ENCODE data around the gene SLC24A3.

The SLC24A3 gene

DNA sequence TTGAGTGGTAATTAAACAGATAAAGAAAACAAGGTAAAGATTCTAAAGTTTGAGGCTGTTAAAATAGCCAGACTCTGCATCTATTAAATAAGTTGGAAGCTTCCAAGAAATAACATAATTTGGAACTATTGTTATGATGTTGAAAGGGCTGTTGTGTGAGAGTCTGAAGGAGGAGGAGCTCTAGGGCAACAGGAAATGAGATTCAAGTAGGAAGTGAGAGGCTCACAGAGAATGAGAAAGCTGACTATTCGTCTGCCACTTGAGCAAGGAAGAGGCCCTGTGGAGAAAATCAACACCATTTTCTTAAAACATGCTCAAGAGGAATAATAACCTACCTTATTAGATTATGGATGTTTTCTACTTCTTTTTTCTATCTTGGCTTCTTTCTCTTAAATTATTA is 185.2 kb downstream of the SLC24A3 start:
- no peak for DNase-seq

DNA sequence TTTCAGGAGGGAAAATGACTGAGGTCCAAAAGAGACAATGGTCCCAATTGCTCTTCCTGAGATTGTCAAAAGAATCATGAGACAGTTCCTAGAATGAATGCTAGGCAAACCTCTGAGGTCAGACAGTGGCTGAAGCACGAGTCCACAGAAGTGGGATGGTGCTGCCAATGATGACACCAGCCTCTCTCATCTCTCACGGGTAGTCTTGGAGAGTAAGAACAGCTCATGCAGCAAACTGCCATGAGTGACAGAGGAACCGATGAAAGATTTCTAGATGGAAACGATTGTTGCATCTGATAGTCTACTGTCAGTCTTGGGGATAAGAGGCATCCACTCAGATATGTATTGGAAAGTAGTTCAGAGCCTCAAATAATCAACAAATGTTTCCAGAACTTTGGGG is 188.7 kb downstream of the SLC24A3 start:
- DNase-seq = no peak

DNA sequence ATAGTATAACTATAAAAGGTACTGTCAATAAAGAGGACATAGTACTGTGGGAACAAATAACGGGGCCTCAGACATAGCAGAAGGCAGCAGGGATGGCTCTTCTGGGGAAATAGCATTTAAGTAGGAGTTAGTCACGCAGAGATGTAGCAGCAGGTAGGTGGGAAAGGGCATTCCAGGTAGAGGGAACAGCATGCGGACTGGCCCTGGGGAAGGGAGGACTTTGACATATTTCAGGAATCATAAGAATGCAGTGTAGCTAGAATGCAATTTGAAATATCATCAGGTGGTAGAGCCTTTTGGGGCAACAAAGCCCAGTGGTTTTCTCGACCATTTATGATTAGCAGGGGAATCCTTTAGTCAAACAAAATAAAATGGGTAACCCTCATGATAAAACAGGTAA is 191.1 kb downstream of the SLC24A3 start:
- no peak for DNase-seq

DNA sequence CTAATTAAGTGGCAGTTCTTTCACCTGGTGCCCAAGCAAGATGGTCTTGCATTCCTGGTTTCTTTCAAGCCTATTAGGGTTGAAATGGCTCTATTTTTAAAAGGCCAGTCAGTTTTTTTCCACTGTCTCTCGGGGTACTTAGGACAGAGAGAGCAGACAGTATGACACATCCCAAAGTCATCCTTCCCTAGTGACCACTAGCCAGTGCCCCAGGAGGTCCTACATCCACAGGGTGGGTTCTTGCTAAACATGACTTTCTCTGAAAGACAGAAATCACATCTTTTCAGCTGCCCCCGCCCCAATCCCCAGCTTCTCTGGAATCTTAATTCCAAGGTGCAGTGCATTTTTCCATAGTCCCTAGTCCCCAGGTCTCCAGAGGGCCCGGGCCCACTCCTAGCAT is 192.4 kb downstream of the SLC24A3 start:
- no peak for DNase-seq

DNA sequence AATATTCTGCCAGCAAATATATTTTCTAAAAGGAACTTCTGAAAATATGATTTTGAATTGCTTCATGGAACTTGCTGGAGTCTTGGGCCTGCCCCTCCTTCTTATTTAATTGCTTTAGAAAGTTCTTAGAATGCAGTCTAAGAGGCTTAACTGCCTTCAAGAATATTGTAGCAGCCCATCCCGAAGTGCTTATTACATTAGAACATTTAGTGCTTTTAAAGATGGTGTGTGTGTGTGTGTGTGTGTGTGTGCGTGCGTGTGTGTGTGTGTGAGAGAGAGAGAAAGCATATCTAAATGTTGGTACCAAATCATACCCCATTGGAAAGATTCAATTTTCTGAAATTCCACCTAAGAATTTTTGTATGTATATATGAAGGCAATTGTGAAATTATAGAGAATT is 193.5 kb downstream of the SLC24A3 start:
- DNase-seq = no peak

DNA sequence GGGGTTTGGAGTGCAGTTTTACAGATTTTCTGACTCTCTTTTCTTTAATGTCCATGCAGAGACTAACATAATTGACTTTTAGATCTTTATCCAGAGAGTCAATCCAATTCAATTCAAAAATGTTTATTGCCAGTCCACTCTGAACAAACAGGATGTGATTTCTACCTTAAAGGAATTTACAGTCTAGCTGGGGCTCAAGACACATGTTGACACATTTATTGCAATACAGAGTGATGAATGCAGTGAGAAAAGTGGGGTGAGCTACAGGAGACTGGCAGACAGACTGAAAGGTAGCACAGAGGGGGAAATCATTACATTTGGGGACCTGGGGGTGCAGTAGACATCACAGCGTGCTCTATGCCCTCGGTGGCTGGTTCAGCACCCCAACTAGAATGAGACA is 193.9 kb downstream of the SLC24A3 start:
- no peak for DNase-seq

DNA sequence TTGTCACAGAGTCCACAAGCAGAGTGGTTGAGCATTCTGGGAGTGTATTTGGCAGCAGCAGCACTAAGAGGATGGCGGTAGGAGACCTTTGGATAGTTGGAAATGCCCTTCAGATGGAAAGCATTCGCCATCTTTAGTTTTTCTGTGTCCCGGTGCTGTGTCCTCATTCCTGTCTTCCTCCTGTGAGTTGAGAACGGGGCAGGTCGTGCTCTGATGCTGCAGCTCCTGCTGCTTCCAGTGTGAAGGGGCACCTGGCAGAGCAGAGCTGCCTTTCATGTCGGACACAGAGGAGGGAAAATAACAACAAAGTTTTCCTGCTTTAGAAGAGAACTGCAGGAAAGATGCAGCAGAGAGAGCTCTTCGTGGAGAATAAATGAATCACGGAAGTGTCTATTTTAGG is 194.8 kb downstream of the SLC24A3 start:
- no peak for DNase-seq

DNA sequence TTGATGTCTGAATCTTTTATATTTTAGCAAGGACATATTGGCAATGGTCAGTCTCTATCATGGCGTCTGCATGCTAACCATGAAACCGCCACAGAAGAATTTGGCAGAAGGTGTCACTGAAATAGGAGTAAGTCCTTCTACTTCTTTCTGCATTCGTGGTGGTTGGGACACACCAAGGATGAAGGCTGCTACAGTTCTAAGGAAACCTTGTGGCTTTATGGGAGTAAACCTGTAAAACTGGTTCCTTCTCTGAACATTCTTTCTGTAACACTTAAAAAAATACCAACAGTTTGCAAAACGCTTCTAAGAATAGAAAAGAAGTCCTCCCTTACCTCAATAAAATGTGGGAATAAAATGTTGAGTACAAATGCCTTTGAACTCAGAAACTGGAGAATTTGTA is 195.3 kb downstream of the SLC24A3 start:
- no peak for DNase-seq

DNA sequence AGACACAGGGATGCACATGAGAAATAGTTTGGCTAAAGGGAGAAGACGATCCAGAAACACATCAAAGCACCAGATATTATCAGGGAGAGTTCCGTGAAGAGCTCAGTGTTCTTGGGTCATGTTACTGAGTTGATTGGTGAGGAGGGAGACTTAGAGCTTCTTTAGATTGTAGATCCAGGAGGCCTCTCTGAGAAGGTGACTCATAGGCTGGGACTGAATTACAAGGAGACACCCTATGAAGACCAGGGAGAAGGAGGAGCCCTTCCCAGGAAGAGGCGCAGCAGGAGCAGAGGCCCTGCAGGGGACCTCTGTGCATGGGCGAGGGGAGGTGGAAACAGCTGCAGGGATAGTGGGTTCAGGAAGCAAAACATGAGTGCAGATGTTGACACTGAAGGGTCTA is 196.5 kb downstream of the SLC24A3 start:
- DNase-seq = no peak

DNA sequence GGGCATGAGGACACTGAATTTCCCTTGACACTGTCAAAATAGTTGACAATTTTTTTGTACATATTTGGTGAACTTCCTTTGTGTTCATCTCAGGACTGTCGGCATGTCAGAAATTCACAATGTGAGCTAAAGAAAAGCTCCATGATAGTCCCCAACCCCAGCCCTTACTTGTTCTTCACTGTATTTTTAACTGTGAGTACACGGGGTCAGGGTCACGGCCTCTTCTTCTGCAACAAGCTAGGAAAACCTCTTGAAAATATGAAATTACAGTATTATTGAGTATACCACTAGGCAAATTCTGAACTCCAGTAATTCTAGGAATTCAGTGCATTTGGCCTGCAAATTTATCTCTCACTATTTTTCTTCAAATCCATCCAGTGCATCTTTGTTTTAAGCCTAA is 199.4 kb downstream of the SLC24A3 start:
- no peak for DNase-seq

DNA sequence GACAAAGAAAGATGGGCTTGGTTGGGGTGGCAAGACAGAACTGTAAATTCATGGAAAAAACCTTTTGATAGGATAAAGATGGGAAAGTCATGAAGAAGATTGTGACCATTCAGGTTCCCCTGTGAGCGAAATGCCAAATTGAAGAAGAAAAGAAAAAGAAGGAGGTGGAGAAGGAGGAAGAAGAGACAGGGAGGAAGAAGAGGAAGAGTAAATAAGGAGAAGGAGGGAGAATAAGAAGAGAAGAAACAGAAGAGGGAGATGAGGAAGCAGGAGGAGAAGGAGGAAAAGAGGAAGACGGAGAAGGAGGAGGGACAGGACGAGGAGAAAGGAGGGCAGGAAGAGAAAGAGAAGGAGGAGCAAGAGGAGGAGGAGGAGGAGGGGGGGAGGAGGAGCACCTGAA is 199.8 kb downstream of the SLC24A3 start:
- no peak for DNase-seq

DNA sequence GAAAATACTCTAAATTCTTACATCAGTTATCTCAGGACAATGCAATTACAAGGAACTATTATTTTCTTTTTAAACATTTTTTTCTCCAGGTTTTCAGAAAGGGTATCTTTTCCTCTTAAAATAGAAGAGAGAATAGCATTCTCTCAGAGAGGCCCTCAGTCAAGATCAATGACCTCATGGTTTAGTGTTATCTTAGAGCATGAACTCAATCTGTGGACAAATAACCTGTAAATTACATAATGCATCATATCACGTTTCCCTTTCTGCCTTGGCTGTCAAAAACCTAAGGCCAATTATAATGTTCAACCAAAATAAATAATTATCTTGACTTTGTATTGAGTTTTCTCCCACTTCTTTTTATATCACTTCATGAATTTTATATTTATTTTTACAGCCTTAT is 202.2 kb downstream of the SLC24A3 start:
- DNase-seq = no peak

DNA sequence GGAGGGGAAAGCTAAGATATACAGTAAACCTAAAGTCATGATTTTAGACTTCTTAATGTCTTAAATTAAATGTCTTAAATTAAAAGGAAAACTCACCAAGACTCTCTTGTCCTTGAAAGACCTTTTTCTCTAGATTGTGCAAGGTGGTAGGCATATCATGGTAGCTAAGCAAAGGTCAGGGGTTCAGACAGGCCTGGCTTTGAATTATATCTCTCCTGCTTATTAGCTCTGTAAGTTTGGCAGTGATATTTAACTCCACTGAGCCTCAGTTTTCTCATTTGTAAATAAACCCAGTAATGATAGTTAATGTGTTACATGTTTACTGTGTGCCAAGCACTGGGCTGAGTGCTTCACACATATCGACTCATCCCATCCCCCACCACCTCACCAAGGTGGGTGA is 203.3 kb downstream of the SLC24A3 start:
- no peak for DNase-seq

DNA sequence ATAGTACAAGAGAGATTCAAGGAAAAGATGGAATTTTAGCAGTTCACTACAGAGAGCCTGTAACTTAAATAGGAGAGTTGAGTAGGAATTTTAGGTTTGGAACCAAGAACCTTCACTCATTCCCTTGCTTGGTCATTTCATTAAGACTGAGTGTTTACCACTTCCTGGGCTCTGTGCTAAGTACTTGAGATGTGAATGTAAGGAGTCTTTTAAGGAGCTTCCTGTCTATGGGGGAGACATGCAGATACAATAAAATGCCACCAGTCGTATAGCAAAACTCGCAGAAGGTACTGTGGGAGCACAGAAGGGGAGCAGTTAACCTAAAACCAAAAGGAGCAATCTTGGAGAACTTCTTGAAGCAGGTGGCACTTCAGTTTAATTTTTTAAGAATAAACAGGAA is 204.2 kb downstream of the SLC24A3 start:
- no peak for DNase-seq

DNA sequence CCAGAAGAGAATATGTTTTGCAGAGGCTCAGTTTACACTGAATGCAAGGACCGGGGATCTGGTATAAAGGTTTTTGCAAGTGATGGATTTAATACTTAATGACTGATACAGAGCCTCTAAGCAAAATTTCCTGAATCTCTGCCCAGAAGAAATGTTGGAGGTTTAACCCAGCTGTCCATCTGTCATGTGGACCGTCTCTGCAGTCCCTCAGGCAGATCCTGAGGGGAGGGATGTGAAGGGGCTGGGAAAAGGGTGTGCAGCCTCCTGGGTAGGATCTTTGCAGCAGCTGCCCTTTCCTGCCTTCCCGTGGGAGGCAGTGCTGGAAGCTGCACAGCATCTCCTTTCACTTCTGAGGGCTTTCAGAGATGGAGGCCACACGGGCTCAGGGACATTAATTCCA is 207.0 kb downstream of the SLC24A3 start:
- DNase-seq = no peak

DNA sequence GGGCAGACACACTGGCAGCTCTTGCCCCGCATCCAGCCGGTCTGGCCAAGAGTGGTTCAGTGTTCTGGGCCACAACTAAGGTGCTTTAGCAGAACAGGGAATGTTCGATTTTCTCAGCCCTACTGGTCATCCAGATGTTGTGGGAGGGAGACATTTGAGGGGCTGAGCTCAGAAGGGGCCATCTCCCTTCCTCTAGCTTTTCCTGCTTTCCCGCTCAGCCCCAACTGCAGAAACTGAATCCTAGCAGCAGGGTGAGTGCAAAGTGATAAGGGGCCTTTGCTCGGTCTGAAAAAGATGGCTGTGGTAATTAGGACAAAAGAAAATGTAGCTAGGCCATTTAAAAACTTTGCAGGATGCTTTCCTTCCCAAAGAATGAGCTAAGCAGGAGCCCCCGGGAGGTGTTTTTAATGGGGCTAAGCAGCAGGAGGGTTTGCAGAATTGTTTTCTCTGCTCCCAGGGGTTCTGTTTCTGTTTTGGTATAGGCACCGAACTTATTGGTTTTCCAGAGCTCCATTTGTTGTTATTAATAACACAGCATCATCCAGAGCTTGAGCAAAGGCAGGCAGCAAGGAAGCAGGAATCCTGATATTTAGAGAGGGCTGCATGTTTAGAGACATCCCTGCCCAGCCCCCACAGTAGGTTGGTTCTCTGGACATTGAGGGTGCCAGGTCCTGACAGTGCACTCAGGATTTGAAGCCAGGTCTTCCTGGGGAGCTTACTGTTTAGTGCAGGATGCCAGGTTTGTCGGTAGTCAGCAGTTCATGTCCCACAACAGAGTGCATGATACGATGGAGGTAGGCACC is 210.9 kb downstream of the SLC24A3 start:
- no peak for DNase-seq

DNA sequence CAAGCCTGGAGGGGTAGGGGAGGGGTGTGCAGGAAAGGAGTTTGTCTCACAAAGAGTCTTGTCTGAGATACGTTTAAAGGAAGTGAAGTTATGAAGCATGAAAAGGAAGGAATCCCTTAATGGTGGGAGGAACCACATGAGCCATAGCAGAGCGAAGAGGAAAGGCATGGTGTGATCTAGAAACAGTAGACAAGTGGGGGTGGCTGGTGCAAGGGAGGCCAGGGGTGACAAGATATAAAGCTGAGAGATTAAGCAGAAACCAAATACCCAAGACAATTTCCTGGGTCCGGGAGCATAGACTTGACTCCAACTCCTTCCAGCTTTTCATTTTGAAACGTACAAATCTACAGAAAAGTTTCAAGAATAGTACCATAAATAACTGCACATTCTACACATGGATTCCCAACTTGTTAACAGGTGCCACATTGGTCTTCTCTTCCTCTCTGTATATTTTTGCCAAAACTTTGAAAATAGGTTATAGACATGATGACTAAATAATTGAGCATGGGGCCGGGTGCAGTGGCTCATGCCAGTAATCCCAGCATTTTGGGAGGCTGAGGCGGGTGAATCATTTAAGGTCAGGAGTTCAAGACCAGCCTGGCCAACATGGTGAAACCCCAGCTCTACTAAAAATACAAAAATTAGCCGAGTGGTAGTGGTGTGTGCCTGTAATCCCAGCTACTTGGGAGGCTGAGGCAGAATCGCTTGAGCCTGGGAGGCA is 211.6 kb downstream of the SLC24A3 start:
- no peak for DNase-seq

DNA sequence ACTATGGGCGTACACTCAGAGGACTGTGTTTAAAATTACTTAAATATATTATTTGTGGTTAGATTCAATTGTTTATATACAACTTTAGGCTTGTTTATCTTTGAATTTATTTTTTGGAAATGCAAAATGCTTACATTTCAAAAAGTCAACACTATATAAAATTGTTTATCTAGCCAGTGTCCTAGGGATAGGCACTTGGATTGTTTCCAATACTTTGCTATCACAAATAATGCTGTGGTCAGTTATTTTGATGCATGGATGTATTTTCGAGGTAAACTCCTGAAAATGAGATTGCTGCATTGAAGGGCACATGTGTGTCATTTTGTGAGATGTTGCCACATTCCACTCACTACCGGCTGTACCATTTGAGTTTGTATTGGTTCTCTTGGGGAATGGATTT is 213.9 kb downstream of the SLC24A3 start:
- DNase-seq = no peak

DNA sequence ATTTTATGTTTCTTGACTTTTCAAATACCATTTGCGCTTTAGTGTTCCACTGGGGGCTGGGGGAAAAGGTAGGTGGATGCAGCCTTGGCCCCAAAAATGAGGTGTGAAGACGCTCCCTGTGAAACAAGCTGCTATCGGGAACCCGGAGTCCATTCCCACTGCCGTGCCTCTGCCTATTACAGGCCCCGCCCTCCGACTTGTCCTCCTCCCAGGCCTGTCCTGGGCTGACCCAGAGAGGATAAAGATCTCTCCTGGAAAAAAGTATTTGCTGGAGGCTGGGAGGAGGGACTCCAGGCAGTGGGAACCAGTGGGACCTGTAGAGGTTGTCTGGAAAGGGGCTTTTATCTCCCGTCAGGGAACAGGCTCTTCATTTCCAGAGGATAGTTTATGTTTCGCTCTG is 215.0 kb downstream of the SLC24A3 start:
- DNase-seq = no peak

DNA sequence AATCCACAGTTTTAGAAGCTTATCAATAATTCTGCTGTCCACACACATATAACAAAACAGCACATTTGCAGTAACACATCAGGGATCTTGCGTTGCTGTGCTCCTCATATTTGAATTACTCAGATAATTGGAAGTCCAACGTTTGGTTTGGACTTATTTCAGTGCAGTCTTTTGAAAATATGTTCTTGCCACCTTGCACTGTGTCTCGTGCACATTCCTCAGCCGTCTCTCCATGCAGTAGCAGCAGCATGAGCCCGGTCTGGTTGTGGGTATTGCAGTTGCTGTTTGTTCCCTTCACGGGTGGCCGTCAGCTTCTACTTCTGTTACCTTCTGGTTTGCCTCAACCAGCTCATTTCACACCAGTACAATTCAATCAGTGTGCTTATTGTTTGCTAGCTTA is 215.5 kb downstream of the SLC24A3 start:
- DNase-seq = no peak

DNA sequence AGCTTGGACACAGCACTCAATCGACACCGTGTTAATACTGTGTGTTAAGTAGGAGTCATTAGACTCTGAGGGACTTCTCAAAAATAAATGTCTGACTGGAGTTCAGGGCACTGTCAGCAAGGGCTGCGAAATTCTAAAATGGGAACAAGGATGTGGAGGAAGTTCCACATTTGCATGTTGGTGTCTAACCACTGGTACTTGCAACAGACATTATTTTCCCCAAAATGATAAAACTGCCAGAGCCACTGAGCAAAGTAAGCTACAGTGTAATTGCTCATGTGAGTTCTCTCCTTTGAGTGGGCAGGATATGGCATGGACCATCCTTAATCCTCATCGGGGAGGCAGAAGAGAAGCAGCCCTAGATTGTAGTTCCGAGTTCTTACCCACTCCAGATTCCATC is 215.9 kb downstream of the SLC24A3 start:
- no peak for DNase-seq

DNA sequence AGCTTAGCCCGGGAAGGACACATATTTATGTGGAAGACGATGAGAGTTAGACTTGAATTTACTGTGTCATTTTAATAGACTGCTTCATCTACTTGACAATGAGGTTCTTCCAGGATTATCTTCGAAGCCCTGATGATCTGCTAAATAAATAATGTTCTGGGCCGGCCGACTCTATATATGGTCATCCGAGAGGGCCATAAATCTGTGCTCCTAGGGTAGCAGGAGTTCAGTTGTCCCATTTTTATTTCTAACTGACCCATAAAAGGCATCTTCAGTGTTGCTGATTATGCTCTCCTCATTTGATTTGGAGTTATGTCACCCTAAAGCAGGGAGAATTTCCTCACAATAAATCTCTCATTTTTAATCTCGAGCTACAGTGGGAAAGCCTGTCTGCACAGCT is 217.1 kb downstream of the SLC24A3 start:
- no peak for DNase-seq

DNA sequence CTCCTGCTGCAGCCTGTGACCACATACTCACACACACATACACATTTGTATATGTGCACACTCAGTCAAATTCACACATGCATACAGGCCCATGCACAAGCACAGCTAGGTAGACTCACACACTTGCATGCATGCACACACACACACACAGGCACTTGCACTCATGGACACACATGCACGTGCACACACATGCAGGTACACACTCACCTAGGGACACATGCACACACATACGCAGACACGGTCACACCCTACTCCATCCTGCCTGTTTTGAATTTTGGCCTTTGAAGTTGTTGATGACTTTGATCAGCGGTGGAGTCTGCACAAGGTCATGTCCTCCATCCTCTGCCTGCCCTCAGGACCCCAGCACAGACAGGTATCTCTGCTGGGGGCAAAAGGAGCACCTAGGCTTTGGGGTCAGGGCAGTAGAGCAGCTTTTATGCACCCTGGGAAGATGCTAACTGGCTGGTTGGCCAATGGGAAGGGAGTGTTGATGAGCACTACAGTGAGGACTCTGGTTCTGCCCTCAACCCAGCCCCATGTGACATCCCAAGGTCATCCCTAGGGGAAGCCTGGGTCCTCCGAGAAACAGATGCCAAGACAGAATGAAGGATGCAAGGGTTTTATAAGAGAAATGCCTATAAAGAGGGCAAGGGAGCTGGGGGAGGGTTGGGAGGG is 218.3 kb downstream of the SLC24A3 start:
- DNase-seq = no peak

DNA sequence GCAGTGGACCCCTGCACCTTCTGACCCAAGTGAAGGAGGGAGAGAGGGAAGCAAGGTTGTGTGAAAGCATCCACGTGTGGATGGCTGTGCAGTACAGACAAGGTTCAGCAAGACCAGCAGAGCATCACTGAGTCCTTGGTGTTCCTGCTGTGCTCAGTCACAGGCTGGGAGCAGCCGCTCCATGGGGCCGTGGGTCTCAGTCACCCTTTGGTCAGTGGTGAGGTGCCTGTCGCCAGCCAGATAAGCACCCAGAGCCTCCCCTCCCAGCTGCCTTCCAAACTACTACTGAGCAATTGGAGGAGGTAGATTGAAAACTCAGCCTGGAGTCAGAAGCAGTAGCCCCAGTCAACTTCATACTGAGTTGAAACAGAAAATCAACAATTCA is 218.9 kb downstream of the SLC24A3 start:
- DNase-seq = no peak
